DMS153 (cell line): Measurements from ENCODE around the gene MRPL27.

ENCODE experiments used
- DNase-seq: peaks from one replicate; lab custom pipeline; 2025; lab: John Stamatoyannopoulos, UW

Gene MRPL27

GRCh38 chr17:50360486-50361115 is 12.4 kb downstream of the MRPL27 start:
- DNase-seq: no peak

GRCh38 chr17:50359998-50360461 is 13.0 kb downstream of the MRPL27 start:
- DNase-seq: no peak

GRCh38 chr17:50359005-50359699 is 13.8 kb downstream of the MRPL27 start:
- DNase-seq: no peak

- DNase-seq: no peak
Measured at GRCh38 chr17:50358177-50358576, 14.8 kb downstream of the MRPL27 start.

GRCh38 chr17:50356892-50357510 is 16.0 kb downstream of the MRPL27 start:
- no peak for DNase-seq

GRCh38 chr17:50356418-50356817 is 16.6 kb downstream of the MRPL27 start:
- no peak for DNase-seq

GRCh38 chr17:50355701-50356341 is 17.2 kb downstream of the MRPL27 start:
- no peak for DNase-seq

- no peak for DNase-seq
Measured at GRCh38 chr17:50355336-50355700, 17.7 kb downstream of the MRPL27 start.

GRCh38 chr17:50354776-50355175 is 18.2 kb downstream of the MRPL27 start:
- DNase-seq: no peak

- DNase-seq: no peak
Measured at GRCh38 chr17:50354198-50354597, 18.8 kb downstream of the MRPL27 start.

GRCh38 chr17:50353600-50354195 is 19.3 kb downstream of the MRPL27 start:
- DNase-seq: no peak

GRCh38 chr17:50352693-50353599 is 20.0 kb downstream of the MRPL27 start:
- no peak for DNase-seq

- DNase-seq: no peak
Measured at GRCh38 chr17:50352072-50352692, 20.8 kb downstream of the MRPL27 start.

- no peak for DNase-seq
Measured at GRCh38 chr17:50350733-50351132, 22.3 kb downstream of the MRPL27 start.

- no peak for DNase-seq
Measured at GRCh38 chr17:50349243-50349600, 23.8 kb downstream of the MRPL27 start.

GRCh38 chr17:50348522-50349242 is 24.3 kb downstream of the MRPL27 start:
- no peak for DNase-seq

GRCh38 chr17:50347894-50348291 is 25.1 kb downstream of the MRPL27 start:
- no peak for DNase-seq

- no peak for DNase-seq
Measured at GRCh38 chr17:50347117-50347893, 25.7 kb downstream of the MRPL27 start.

- no peak for DNase-seq
Measured at GRCh38 chr17:50346313-50347116, 26.5 kb downstream of the MRPL27 start.
